ENCODE measurements around the gene SUGCT.

The SUGCT gene

DNA sequence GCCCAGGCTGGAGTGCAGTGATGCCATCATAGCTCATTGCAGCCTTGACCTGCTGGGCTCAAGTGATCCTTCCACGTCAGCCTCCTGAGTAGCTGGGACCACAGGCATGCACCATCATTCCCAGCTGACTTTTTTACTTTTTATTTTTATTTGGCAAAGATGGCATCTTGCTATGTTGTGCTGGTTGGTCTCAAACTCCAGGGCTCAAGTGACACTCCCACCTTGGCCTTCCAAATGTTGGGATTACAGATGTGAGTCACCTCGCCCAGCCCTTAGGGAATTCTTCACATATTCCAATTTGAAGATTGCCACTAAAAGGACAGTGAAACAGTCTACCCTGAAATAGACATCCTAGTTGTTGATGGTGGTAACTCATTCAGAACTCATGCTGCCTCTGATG, 27.7 kb downstream of the SUGCT start:
- TF ChIP-seq REST (IDR thresholded peaks at IDR 0.05; ENCODE audit: insufficient read depth in 1 of 2, low read depth in 2 of 2, low read length in 2 of 2) (no peak), SIN3A (IDR thresholded peaks at IDR 0.05; ENCODE audit: borderline replicate concordance, insufficient read depth, low read length) (no peak), TAF1 (IDR thresholded peaks at IDR 0.05; ENCODE audit: borderline replicate concordance, insufficient read depth, low read length) (no peak), POLR2AphosphoS5 (IDR thresholded peaks at IDR 0.05; ENCODE audit: low read depth, low read length) (no peak), FOXP2 (optimal IDR thresholded peaks at IDR 0.05; ENCODE audit: borderline replicate concordance, extremely low read depth, extremely low read length, insufficient read depth) (no peak)

DNA sequence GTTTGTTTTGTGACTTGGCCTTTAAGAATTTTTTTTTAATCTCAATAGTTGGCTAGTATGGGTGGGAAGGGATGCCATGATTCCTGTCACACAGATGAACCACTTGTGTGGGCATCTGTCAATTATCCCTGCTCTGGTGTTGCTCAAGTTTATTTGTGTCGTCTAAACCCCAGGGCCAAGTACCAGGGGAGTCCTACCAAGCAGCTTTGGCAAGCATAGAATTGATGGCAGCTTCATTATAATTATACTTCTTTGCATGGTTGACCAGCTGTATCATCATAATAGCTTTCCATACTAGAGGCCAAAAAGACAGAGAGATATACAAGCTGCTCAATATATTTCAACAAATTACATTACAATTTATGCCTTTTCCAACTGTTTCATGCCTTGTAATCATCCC, 30.4 kb downstream of the SUGCT start:
- TF ChIP-seq FOXP2 (optimal IDR thresholded peaks at IDR 0.05; ENCODE audit: borderline replicate concordance, extremely low read depth, extremely low read length, insufficient read depth) (no peak), POLR2AphosphoS5 (IDR thresholded peaks at IDR 0.05; ENCODE audit: low read depth, low read length) (no peak)

GRCh38 chr7:40167291-40167690, 32.5 kb downstream of the SUGCT start:
- TF ChIP-seq SIN3A (IDR thresholded peaks at IDR 0.05; ENCODE audit: borderline replicate concordance, insufficient read depth, low read length) (no peak), POLR2AphosphoS5 (IDR thresholded peaks at IDR 0.05; ENCODE audit: low read depth, low read length) (no peak), FOXP2 (optimal IDR thresholded peaks at IDR 0.05; ENCODE audit: borderline replicate concordance, extremely low read depth, extremely low read length, insufficient read depth) (no peak), TAF1 (IDR thresholded peaks at IDR 0.05; ENCODE audit: borderline replicate concordance, insufficient read depth, low read length) (no peak), REST (IDR thresholded peaks at IDR 0.05; ENCODE audit: insufficient read depth in 1 of 2, low read depth in 2 of 2, low read length in 2 of 2) (no peak)

- no peak for TF ChIP-seq REST (IDR thresholded peaks at IDR 0.05; ENCODE audit: insufficient read depth in 1 of 2, low read depth in 2 of 2, low read length in 2 of 2)
- no peak for TF ChIP-seq FOXP2 (optimal IDR thresholded peaks at IDR 0.05; ENCODE audit: borderline replicate concordance, extremely low read depth, extremely low read length, insufficient read depth)
- no peak for TF ChIP-seq TAF1 (IDR thresholded peaks at IDR 0.05; ENCODE audit: borderline replicate concordance, insufficient read depth, low read length)
- TF ChIP-seq SIN3A (IDR thresholded peaks at IDR 0.05; ENCODE audit: borderline replicate concordance, insufficient read depth, low read length), result no peak
- TF ChIP-seq POLR2AphosphoS5 (IDR thresholded peaks at IDR 0.05; ENCODE audit: low read depth, low read length), result no peak
Observed at GRCh38 chr7:40175725-40176510, 41.1 kb downstream of the SUGCT start.

DNA sequence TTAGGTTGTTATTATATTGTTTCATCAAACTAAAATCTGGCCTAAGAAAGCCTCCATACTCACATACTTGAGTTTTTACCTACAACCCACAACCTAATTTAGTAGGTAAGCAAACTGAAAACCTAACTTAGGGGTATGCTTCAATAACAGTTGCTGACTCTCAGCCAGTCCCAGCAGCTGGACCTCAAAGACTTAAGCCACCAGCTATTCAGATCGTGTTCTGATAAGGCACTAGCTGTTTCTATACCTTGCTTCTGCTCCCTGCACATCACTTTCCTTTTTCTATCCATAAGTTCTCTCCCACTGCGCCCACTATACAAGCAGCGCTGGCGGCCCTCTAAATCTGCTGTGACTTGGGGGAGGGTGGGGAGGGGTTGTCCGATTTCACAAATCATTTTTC, 42.3 kb downstream of the SUGCT start:
- no peak for TF ChIP-seq SIN3A (IDR thresholded peaks at IDR 0.05; ENCODE audit: borderline replicate concordance, insufficient read depth, low read length)
- TF ChIP-seq REST (IDR thresholded peaks at IDR 0.05; ENCODE audit: insufficient read depth in 1 of 2, low read depth in 2 of 2, low read length in 2 of 2), result no peak
- TF ChIP-seq FOXP2 (optimal IDR thresholded peaks at IDR 0.05; ENCODE audit: borderline replicate concordance, extremely low read depth, extremely low read length, insufficient read depth), result no peak
- TF ChIP-seq POLR2AphosphoS5 (IDR thresholded peaks at IDR 0.05; ENCODE audit: low read depth, low read length), result no peak
- TF ChIP-seq TAF1 (IDR thresholded peaks at IDR 0.05; ENCODE audit: borderline replicate concordance, insufficient read depth, low read length), result no peak
